ENCODE data around the gene TNFSF8.

TNFSF8 gene

DNA sequence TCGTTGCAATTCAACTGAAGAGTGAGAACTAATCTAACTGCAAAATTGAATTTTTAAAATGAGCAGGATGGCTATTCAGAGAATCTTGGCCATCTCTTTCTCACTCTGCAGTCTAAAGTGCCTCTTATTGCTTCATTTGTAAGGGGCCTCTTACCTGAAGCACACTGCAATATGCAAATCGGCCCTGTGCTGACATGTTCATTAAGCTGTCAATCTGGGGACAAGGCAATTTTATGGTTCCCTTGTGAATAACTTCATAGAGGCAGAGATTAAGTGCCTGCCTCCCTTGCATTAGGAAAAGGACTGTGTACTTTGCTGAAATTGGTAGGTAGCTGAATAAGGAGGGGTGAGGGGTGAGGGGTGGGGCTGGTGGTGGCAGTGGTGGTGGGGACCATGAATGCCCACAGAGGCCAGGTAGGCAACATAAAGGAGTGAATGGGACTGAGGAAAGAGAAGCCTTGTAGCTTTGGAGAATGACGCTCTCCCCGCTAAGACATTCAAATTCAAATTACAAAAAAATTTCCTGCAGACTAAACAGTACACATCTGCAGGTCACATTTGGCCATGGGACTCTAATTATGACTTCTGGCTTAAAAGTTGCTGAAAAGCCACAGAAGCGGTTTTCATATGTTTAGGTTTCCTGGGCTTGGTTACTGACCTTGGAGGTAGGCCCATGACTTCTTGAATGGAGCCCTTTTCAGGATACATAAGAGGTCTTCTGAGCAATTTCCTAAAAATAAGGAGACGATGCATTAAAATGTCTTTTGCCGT lies 25.0 kb downstream of the TNFSF8 start:
- DNase-seq (ENCODE audit: low spot score) = no peak

DNA sequence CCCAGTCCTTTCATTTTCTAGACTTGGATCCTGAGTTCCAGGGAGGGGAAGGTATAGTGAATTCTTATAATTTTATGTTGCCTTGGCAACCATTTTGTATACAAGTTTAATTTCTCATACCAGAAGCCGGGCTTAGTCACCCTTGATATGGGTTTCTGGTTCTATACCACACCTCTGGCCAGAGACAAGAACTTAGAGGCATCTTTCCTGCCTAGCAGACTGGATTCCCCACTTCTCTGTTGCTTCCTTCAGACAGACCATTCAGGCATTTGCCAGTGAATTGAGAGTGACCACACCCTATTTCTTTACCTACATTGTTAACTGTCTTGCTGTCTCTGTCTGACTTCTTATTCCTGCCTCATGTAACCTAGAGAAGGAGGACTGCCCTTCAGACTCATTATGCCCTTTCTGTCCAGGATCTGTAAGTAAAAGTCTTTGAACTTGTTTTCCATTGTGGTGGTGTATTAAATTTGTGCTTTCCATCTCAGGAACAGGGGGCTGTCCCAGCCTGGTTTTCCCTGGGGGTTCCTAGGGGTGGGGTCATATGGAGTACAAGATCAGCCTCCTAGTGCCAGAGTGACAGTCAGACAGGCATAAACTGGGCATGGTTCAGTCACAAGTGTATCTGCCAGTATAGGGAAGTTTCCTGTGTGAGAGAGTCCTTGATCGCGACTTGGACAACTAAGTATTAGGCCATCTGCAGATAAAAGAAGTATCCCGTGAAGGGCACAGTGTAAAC lies 27.4 kb downstream of the TNFSF8 start:
- peak; percentile 90 for DNase-seq (ENCODE audit: low spot score)

DNA sequence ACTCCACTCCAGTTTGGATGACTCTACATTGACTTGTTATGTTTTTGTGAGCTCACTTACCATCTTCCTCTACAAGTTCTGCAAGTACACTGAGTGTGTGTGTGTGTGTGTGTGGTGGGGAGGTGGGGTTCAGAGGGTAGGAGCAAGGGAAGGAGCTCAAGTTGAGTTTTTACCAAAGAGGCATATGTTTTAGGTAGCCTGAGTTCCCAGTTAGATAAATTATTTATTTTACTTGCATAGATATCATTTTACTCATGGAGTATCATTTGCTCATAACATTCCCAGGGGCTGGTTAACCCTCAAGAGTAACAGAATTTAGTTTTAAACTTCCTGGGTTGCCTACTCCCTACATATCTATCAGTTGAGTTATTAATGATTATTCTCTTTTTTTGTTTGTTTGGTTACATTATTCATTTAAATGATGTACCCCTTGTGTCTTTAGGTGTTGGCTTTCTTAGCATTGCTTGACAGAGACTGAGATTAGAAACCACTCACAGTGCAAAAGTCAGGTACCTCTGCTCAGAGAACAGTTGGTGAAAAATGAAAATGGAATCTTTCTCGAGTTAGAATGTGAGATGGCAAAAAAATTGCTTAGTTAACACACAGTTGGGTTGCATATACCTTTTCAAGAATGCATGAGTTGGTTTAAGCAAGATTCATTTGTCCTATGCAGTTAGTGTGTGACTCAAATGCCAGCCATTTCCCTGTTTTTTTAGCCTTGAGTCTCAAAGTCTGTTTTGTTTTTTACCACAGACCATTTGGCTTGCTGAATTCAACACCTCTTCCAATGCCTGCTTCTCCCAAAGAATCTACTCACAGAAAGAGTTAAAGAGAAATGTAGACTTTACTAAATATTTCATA lies 29.2 kb downstream of the TNFSF8 start:
- DNase-seq (ENCODE audit: low spot score) = peak; percentile 67

DNA sequence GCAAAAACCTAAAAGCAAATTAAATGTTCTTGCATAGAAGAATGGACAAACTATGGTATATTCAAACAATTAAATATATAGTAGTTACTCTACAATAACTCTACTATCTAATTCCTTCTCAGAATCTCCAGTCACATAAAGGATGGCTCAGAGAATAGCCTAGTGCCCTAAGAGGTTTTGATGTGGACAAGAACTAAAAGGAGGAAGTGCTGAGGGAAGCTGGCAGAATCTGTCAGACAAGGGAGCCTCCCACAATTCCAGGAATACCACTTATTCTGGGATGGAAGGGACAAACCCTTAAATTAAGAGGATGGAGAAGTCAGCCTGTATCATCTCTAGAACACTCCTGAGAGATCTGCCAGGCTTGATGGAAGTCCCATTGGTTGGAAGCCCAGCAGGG lies 30.4 kb downstream of the TNFSF8 start:
- DNase-seq (ENCODE audit: low spot score) = no peak

DNA sequence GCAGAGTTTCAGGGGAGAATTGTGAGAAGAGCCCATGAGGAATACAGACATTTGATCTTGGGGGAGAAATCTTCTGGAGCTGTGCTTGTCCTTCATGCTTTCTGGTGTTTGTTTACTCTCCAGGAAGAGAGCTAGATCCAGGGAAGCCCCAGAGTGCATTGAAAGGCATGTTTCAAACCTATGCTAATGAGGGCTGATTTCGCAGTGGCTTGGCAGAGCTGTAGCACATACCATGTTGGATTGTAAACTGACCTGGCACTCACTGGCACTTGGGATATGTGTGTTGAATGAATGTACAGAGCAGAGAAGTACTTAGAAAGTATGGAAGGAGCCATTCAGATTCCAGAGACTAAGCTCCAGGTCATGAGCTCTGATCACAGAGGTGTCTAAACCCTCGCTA lies 30.9 kb downstream of the TNFSF8 start:
- DNase-seq (ENCODE audit: low spot score) = no peak

DNA sequence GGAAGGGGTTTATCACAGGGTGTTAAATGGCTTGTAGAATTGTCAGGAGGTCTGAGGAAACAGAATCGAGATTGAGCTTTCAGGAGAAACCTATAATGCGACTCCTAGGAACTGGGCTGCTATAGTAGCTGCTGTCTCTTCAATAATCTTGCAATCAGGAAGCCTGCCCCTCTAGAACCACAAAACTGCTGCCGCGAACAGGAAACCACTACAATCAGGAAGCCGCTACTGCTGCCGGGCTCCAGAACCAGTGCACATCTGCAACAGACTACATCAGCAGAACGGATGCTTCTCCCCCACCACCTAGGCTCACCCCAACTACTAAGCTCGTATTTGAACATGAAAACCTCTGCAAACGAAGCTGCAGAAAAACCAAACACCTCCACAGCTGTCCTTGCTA lies 31.6 kb downstream of the TNFSF8 start:
- no peak for DNase-seq (ENCODE audit: low spot score)

DNA sequence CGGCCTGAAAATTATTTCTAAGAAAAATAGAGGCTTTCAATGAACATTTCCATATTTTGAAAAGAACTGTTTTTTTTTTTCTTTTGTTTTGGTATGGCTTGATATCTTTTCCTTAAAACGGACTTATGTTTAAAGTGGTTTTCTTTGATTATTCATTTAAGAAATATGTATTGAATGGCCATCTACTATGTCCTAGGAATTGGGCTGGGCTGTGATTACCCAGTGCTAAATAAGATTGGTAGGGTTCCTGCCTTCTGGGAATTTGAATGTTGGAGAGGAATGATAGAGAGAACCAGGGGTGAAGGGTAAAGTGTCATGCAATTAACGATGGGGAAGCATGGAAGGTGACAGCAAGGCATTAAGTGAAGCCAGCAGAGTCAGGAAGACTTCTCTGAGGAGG lies 33.2 kb downstream of the TNFSF8 start:
- DNase-seq (ENCODE audit: low spot score) = no peak

DNA sequence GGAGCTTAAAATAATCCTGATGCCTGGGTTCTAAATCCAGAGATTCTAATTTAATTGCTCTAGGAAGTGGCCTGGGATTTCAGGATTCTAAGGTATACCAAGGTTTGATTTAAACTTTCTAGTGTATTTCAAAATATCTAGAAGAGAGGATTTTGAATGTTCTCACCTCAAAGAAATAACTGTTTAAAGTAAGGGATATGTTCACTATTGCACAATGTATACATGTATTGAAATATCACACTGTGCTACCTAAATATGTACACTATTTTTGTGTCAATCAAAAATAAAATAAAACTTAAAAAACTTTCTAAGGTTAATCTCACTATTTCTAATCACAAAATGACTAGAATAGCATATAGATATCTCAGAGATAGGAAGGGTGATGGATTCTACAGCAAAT lies 34.0 kb downstream of the TNFSF8 start:
- no peak for DNase-seq (ENCODE audit: low spot score)

DNA sequence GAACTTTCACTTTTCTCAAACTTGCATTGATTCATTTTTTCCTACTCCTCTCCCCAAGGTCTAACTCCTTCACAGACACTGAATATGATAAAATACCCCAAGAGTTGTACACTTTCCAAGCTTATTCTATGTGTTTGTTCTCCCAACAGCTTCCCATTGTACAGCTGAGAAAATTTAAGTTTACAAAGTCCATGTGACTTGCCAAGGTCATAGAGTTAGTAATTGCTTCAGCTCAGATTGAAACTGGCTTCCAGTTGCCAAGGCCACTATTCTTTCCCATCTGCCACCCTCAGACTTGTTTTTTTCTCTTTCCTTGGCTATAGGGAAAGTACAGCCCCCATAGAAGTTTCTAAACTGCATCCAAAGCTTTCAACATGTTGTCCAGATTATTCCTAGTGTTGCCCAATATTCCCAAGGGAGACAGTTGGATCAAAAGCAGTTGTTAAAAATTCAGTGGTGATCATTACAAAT lies 34.8 kb downstream of the TNFSF8 start:
- no peak for DNase-seq (ENCODE audit: low spot score)

DNA sequence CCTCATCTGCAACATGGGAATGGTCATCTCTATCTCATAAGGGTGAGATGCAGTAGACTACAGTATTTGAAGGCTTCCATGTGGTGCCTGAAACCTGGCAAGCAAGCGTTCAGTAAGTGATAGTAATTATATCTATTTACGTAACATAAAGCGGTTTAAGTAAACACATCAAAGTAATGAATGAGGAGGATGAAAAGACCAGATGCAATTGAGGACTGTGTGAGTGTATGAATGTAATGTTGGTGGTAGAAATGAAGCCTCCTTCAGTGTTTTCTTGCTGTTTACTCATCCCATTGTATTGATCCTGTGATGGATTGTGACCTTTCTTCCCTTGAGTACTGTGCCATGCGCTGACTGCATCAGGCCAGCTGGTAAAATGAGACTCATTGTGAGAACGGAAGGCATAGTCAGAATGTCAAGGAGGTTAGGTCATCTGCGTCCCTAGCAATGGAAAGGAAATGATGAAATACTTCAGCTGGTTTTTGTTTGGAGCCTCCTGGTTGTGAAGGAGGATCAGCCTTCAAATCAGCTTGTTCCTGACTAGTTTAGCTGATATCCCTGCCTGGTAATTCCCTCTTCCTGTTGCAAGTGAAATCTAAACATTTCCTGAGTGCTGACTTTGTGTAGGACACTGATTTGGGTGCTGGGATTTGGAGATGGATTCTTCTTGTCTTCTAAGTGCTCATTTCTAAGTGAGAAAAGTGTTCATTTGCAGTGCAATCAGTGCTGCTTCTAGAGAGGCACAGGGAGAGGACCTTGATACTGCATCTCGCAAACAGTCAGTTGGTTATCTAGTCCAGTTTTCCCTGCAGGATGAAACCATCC lies 35.6 kb downstream of the TNFSF8 start:
- peak; percentile 99 for DNase-seq (ENCODE audit: low spot score)

DNA sequence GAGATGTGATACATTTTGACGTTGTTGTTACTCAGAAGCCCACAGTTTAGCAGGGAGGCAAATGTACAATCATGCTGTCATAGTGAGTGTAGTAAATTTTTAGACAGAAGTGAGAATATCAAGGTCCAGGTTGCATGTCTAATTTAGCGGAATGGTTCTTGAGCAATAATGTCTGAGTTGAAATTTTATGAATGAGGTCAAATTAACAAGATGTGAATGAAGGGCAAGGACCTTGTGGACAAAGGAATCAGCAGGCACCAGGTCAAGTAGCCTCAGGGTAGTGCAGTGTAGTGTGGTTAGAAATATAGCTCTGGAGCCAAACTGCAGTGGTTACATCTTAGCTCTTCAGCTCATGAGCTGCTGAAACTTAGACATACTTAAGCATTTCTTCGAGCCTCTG lies 36.2 kb downstream of the TNFSF8 start:
- DNase-seq (ENCODE audit: low spot score) = no peak

DNA sequence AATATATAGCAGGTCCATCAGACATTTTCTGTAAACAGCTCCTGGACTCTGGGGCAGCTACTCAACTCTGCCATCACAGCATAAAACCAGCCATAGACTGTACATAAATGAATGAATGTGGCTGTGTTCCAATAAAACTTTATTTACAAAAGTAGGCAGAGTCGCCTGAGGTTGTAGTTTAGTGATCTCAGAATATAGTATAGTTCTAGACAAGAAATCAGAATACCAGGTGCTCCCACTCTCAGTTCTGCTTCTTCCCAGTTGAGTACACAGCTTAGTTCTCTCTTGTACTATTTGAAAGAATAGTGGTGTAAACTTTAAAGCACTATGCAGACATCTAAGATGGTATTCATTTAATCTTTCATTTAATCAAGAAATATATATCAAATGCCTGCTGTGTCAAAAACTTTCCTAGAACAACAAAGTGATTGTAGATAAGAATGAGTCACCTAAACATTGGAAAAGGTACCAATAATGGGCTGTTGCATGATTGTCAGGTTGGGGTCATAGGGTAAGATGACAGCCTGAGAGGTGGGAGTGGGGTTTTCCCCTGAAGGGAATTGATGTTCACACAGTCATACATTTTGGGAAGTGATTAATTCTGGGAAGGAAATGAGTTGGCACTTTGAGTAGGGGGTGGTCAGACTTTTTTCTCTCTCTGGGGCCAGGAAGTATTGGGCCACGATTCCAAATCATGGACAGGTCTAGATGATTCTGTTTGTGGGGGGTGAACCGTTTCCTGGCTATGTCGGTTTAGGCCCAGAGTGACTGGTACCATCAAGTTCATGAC lies 37.0 kb downstream of the TNFSF8 start:
- peak; percentile 95 for DNase-seq (ENCODE audit: low spot score)

DNA sequence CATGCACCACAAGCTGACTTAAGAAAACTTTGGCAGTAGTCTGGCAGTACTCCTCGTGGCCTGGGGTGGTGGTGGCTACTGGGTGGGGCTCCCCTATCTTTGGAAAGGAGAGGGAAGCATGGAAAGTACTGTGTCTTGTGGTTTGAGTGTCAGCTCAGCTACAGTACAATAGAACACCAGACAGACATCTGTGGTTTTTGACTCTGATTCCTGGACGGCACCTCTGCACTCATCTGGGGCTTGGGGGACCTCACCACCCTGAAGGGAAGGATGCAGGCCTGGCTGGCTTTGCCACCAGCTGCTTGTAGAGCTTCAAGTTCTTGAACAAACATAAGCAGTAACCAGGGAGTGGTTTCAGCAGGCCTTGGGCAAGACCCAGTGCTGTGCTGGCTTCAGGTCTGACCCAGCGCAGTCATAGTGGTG lies 40.6 kb downstream of the TNFSF8 start:
- DNase-seq (ENCODE audit: low spot score) = no peak

DNA sequence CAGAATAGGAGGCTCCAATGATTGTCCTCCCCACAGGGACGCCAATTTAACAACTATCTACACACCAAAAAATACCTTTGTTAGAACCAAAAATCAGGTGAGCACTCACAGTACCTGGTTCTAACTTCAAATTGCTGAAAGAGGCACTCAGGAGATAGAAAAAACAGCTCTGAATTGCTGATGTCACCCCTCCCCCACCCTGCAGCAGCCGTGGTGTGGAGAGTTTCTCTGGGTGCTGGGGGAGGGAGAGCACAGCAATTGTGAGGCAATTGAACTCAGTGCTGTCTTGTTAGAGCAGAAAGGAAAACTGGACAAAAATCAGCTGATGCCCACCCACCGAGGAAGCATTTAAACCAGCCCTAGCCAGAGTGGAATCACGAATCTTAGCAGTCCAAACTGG lies 41.8 kb downstream of the TNFSF8 start:
- no peak for DNase-seq (ENCODE audit: low spot score)

DNA sequence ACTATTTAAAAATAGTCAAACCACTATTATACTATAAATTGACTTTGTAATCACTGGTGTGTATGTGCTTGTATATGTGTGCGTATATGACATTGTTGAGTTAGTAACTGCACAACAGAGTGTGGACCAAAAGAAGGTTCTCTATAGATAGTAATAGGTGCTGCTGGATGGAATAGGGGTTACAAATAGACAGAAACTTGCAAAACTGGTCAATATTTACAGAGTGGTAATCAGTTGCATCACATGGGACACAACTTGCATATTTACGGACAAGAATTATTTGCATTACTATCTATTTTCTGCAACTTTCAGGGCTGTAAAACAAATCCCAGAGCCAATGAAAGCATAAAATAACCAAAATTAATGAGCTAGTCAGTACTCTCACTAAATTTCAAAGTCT lies 42.4 kb downstream of the TNFSF8 start:
- DNase-seq (ENCODE audit: low spot score) = no peak

DNA sequence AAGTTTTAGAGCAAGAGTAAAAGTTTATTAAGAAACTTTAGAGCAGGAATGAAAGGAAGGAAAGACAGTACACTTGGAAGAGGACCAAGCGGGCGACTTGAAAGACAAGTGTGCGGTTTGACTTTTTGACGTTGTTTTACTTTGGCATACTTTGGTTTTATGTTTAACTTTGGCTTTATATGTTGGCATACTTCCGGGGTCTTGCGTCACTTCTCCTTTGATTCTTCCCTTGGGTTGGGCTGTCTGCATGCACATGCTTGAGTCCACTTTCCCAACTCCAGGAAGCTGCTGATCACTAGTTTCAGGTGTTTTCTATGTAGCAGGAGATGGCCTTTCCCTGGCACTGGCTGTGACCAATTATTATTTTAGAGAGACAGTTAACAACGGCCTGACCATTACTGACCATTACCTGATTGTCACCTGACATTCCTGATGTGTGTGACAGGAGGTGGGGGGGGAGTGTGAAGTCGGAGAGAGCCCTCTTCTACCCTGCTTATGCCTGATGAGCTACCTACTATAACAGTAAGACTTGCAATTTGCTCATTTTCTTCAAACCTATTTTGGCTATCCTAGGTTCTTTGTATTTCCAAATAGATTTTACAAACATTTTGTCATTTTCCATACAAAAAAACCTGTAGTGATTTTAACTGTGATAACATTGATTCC lies 45.5 kb downstream of the TNFSF8 start:
- no peak for DNase-seq (ENCODE audit: low spot score)

DNA sequence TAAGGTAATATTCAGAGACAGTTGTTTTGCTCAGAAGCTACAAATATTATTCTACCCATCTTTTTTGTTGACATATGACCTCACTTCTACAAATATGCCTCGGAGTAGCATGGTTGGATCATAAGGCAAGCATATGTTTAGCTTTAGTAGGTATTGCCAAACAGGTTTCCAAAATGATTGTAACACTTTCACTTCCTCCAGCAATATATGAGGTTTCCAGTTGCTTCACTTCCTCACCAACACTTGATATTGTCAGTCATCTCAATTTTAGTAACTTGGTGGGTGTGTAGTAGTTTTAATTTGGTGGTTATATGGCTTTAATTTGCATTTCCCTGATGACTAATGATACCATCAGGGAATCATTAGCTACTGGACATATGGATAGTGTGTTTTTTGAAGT lies 46.7 kb downstream of the TNFSF8 start:
- no peak for DNase-seq (ENCODE audit: low spot score)

DNA sequence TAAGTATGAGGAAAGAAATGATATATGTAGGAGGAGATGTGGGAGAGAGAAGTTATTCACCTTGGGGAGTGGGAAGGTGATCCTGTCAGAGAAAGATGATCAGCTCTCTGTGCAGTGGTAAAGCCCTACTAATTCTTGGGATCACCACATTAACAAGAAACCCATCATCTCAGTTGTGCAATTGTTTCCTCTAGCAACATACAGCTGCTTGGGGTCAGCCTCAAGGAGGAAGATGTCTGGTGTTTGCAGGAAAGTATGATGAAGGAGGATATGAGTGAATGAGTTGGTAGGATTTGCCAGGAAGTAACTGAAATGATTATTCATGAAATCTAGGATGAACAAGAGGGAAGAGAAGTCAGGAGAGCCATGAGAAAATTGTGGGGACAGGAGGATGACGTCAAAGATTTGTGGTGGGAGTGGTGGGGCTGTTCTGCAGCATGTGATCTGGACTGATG lies 50.1 kb downstream of the TNFSF8 start:
- no peak for DNase-seq (ENCODE audit: low spot score)

DNA sequence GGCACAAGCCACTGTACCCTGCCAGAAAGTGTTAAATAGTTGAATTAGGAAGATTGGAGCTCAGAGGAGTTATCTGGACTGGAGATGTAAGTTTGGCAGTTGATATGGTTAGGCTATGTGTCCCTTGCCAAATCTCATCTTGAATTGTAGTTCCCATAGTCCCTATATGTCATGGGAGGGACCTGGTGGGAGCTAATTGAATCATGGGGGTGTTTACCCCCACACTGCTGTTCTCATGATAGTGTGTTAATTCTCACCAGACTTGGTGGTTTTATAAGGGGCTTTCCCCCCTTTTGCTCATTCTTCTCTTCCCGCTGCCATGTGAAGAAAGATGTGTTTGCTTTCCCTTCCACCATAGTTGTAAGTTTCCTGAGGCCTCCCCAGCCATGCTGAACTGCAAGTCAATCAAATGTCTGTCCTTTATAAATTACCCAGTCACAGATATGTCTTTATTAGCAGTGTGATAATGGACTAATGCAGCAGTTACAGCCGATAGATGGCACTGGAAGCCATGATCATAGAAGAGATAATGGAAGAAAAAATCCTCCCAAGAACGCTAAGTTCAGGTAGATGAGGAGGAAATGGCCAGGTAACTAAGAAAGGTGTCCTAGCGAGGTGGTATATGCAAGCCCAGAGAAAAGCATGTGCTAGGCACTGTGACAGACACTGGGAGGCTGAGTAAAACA lies 51.4 kb downstream of the TNFSF8 start:
- no peak for DNase-seq (ENCODE audit: low spot score)

DNA sequence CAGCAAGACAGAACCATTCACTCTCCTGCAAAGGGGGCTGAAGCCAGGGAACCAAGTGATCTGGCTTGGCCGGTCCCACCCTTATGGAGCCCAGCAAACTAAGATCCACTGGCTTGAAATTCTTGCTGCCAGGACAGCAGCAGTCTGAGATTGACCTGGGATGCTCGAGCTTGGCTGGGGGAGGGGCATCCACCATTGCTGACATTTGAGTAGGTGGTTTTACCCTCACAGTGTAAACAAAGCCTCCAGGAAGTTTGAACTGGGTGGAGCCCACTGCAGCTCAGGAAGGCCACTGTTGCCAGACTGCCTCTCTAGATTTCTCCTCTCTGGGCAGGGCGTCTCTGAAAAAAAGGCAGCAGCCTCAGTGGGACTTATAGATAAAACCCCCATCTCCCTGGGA lies 60.5 kb downstream of the TNFSF8 start:
- DNase-seq (ENCODE audit: low spot score) = no peak
